ENCODE results near the gene SLC16A12. TPM values are rescaled to one million over a fixed set of nuclear protein-coding genes. Genes with fewer than 3 reads are reported as not detected.
"Not testable (repeated sequence)": the region's sequence is repeated elsewhere in the genome, so short reads cannot be mapped to it uniquely, and the experiment has no call there.

Gene SLC16A12
- total RNA-seq, 1 experiment from 2014 or later, result 0.50 TPM

DNA sequence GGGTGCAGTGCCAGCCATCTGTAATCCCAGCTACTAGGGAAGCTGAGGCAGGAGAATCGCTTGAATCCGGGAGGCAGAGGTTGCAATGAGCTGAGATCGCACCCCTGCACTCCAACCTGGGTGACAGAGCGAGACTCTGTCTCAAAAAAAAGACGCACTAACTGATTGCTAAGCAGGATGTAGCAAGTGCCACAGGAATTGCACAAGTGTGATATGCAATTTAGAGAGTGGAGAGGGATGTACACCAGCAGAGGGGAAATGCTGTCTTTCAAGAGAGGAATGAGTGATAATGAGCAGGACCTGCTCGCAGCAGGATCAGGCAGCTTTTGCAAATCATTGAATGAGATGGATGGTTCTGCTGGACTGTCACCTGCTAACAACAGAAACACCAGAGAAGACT lies 13.3 kb upstream of the SLC16A12 start:
- no peak for DNase-seq (ENCODE audit: low spot score)

DNA sequence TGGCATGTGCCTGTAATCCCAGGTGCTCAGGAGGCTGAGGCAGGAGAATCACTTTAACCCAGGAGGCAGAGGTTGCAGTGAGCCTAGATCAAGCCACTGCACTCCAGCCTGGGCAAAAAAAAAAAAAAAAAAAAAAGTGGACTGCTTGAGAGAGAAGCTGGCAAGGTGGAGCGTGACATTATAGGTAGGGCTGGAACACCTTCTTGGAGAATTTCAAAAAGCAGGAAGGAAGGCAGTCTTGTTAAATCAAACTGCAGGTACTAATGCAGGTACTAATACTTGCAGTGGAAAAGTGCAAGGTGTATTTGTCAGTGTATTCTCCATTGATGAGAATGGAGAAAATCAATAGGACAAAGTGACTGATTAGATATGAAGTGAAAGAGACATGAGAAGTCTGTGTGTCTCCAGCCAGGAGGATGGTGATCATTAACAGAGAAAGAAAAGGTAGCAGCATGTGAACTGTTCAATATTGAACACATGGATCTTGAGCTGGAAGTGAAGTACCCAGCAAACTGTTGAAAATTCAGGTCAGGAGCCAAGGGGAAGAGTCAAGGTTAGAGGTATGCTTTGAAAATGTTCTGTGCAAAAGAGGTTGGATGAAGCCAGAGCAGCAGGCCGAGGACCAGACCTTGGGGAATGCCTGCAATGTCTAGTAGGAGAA lies 12.6 kb upstream of the SLC16A12 start:
- DNase-seq (ENCODE audit: low spot score), result no peak

GRCh38 chr10:89546651-89547050 lies 11.3 kb upstream of the SLC16A12 start:
- DNase-seq (ENCODE audit: low spot score), result not testable (repeated sequence)

DNA sequence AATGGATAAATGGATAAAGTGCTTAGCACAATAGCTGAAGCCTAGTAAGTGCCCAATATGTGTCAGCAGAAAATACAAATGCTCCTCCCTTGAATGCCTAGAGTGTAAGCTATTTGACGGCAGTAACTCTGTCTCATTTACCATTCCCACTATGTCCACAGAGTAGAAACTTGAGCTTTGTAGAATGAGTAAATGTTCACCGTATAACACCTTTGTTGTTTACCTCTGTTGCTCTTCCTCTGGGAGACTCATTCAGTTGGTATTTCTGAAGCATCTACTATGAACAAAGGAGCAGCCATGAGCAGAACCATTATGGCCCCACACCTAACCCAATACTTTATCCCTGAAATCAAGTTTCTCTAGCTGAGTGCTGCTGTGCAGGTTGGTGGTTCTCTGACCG lies 8.4 kb upstream of the SLC16A12 start:
- no peak for DNase-seq (ENCODE audit: low spot score)

DNA sequence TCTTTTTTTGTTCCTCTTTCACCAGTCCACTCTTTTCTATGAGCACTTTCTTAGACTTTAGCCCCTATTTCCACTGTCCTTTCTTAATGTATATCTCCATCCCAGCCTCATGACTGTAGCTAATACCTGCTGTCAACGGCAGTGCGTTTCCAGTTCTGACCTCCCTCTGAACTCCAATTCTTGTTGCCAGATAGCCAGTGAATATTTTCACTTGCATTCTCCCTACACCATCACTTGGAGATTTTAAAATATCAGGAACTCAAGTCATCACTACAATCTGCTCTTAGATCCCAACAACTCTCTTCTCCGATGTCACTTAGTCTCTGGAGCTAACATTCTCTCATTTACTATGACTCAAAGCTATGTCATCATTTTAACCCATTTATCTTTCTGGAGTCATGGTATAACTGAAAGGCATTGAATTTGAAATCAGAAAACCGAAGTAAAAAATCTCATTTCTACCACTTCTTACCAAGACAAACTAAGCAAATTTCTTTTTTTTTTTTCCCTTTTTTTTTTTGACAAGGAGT lies 5.1 kb upstream of the SLC16A12 start:
- DNase-seq (ENCODE audit: low spot score), result peak; percentile 80

DNA sequence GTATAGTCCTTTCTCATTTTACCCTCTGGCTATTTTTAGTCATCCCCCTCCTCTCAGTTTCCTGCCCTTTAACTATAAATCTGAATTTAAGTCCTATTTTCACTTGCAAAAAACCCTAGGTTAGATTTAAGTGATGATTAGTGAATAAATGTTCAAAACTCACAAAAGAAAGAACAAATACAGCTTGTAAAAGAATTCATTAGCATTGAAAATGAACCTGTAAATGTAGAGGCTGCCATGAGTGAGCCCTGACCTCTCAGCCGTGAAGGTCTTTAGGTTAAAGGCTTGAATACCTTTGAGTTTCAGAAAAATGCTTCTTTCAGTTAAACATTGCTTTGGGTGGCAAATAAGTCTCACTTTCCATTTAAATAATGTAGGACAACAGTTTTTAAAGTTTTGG lies 2.0 kb upstream of the SLC16A12 start:
- DNase-seq (ENCODE audit: low spot score), result no peak

DNA sequence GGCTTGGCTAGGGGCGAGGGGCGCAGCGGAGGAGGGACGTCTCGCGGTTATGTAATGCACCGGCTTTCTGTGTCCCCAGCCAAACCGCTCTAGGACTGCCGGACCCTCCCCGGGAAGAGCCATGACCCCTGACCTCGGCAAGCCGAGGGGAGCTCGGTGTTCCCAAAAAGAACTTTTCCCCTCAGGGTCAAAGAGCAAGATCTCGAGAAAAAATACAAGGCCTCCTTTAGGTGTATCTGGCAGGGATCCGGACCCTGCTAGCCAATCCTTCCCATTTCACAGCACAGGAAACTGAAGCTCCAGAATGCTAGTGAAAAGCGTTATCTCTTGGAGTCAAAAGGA lies 590 bp upstream of the SLC16A12 start:
- DNase-seq (ENCODE audit: low spot score), result no peak

- DNase-seq (ENCODE audit: low spot score), result no peak
These were observed 598 bp downstream of the SLC16A12 start for GRCh38 chr10:89534826-89535166.

DNA sequence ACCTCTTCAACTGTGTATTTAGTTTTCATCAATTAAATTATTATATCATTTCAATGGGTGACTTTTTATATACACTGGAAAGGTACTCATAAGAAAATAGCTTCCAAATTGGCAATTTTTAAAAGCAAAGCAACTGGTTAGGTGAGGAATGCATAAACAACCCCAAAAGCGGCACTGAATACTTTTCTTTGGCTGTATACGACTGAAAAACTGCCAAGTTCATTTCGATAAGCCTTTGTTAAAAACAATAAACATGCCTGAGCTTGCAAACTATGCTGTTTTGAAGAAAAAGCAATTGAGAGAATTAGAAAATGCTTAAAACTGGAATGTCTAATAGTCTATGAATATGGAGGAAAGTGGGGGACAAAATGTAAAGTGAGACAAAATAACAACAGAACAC lies 2.9 kb downstream of the SLC16A12 start:
- DNase-seq (ENCODE audit: low spot score), result no peak

- DNase-seq (ENCODE audit: low spot score), result no peak
These were observed 4.0 kb downstream of the SLC16A12 start for GRCh38 chr10:89531359-89531758.

GRCh38 chr10:89529711-89530110 lies 5.7 kb downstream of the SLC16A12 start:
- not testable (repeated sequence) for DNase-seq (ENCODE audit: low spot score)

DNA sequence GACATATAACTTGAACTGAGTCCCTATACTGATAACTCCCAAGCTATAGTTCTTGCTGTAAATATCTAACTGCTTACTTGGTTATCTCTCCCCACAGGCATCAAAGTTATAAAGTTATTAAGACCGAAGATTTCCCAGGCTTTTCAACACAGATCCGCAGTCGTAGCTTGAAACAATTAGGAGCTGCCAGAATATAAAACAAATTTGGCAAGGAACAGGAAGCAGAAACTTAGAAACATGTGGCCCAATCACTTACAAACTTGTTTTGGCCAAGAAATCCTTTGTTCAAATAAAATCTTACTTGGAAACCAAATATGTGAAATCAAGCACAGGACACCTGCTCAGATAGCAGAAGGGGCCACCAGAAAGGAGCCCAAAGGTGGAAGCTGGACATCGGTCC lies 9.0 kb downstream of the SLC16A12 start:
- no peak for DNase-seq (ENCODE audit: low spot score)

DNA sequence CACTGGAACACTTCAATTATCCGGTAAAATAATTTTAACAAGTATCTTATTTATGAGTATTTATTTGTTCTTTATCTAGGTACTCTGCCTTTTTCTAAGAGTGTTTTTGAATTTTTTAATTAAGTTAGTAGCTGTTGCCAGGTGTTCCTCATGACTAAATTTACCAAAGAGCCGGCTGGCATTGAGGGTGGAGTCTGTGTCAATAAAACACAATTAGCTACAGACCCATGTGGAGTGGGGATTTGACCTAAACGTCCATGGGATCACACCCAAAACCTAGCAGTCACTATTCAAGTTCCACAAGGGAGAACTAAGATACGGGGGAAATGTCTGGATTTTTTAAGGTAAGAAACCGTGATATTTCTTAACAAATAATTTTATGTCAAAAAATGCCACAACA lies 9.8 kb downstream of the SLC16A12 start:
- no peak for DNase-seq (ENCODE audit: low spot score)

DNA sequence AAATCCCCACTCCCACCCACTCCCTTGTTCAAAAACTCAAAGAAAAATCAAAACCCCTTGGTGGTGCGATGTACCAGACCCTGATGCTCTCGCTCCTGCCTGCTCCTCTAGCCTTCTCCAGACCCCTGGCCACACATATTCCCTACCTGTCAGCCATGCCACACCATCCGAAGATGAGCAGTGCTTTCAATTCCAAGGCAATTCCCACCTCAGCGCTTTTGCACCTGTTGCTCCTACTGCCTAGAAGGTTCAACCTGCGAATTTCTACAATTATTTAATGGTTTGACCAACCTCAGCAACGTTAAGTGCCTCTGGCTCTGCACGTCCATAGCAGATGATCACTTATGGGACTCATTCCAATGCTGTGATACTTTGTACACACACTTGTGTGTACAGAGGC lies 11.1 kb downstream of the SLC16A12 start:
- no peak for DNase-seq (ENCODE audit: low spot score)

- DNase-seq (ENCODE audit: low spot score), result no peak
These were observed 12.1 kb downstream of the SLC16A12 start for GRCh38 chr10:89523274-89523673.

DNA sequence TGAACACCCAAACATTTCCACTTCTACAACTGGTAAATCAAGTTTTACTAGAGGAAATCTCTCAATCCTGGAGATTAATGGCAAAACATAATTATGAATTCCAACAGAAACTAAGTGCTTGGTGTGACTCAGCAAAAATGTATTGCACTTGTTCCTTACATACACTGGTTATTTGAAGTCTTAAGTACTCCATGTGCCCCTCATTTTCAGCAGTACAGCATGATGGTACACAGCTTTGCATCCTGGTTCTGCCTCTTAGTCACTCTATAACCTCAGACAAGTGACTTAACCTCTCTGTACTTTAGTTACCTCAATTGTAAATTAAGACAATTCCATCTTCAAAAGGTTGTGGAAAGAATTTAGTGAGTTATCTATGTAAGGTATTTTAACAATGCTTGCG lies 12.9 kb downstream of the SLC16A12 start:
- DNase-seq (ENCODE audit: low spot score), result peak; percentile 43

DNA sequence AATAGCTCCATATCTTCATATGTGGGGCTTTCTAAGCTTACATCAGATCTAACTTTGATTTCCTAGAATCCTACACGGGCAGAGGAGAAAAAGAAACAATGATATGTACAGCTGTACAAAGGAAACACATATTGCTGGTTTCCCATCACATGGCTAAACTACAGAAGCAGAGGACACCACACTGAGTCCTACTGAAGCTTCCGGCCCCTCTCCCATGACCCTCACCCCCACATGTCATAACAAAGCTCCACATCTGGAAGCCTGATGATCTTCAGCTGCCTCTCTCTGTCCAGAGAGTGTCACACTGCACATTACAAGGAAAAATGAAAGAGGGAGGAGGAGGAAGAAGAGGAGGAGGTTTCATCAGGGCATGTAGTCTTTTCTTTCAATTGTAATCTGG lies 14.0 kb downstream of the SLC16A12 start:
- DNase-seq (ENCODE audit: low spot score), result no peak

DNA sequence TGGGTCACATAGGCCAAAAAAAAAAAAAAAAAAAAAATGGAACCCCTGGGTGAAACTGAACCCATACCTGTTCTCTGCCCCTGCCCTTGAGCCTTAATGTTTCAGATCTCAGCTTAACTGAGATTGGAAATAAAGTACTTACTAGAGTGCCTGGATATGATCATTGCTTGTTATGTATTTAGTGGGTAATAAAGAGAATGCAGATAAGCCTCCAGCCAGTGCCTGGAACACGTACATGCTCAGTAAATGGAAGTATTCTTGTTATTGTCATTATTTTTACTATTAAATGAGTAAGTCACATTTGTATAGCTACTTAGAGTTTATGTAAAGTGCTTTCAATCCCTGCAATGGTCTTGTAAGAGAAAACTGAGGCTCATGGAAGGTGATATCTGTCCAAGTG lies 14.7 kb downstream of the SLC16A12 start:
- DNase-seq (ENCODE audit: low spot score), result no peak

DNA sequence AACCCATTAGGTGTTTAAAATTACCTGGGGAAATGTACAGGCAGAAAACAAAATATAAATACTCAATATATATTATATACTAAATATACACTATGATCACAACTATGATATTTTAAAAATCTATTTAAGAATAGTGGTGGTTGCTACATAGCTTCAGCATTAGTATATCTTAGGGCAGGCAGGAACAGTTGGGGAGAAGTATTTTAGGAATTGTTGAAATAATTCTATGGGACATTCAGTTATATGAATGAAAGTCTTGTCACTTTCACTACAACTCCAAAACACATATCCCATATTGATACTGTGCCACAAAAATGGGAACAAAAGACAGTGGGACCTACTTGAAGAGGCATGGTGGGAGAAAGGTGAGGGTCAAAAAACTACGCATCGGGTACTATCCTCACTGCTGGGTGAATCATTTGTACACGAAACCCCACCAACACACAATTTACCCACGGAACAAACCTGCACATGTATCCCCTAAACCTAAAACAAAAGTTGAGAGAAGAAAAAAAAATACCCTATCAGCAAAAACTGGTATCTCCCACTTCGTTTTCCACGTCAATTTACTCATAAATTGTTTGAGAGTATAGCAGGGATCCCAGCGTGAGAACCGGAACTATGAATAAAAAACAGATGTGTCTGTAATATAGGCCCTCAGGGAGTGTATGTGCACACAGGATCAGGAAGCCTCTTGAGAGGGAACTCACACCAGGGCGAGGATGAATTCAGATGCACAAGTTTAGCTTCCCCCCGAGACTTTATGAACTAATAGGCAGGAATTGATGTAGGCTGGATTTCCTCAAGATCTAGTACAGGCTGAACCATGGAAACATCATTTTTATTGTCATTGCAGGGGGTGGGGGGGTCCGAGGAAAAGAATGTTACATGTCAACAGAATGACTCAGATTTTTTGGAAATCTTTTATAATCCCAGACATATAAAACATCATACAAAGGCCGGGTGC lies 16.2 kb downstream of the SLC16A12 start:
- no peak for DNase-seq (ENCODE audit: low spot score)

- no peak for DNase-seq (ENCODE audit: low spot score)
These were observed 17.3 kb downstream of the SLC16A12 start for GRCh38 chr10:89518108-89518507.

GRCh38 chr10:89516149-89516832 lies 19.1 kb downstream of the SLC16A12 start:
- peak; percentile 88 for DNase-seq (ENCODE audit: low spot score)

DNA sequence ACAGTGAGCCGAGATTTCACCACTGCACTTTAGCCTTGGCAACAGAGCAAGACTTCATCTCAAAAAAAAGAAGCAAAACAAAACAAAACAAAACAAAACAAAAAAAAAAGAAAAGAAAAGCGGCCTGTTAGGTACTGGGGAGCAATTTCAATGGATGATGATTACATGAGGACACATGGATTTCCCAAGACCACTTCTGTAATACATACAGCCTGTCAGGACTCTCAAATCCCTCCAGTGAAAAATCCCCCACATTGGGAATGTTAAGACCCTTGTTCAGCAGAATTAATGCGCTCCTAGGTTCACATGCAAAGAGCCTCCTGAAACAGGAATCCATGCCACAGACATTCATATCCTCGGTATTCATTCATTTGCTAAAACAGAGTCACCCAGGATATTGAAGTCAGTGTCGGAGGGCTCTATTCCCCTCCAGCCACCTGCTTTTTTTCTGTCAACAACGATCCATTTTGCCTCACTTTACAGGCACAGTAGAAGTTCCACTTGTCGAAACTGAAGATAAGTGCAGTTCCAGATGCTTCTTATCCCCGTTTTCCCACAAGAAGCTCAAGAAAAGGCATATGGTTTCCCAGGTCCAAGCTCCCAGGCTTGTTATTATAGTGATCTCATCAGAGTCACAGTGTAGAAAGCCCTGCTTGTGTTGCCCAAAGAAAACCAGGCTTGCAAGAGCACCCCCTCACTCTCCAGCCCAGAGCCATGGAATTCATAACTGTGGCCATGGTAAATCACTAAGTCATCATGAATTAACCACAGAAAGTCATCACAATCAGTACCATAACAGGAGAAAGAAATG lies 20.2 kb downstream of the SLC16A12 start:
- peak; percentile 81 for DNase-seq (ENCODE audit: low spot score)
